Ishikawa (cell line): ENCODE measurements around the gene CISH.

Source experiments
- CEBPB ChIP-seq: IDR thresholded peaks from 2 replicates; pipeline ENCODE4 v1.6.1; 2012
- RAD21 ChIP-seq: IDR thresholded peaks from 2 replicates; pipeline ENCODE4 v1.6.1; 2012; ENCODE audit warnings: low read depth
- TAF1 ChIP-seq: IDR thresholded peaks from 2 replicates; pipeline ENCODE4 v1.6.1; 2012; ENCODE audit warnings: low read depth, mild to moderate bottlenecking
- TEAD4 ChIP-seq: IDR thresholded peaks from 2 replicates; pipeline ENCODE4 v1.6.1; 2012
- YY1 ChIP-seq: IDR thresholded peaks from 2 replicates; pipeline ENCODE4 v1.6.1; 2012; ENCODE audit warnings: low read depth
- ZBTB7A ChIP-seq: IDR thresholded peaks from 2 replicates; pipeline ENCODE4 v1.6.1; 2012; ENCODE audit warnings: low read depth
- TF ChIP-seq, protein P1 (sequence below): IDR thresholded peaks from 2 replicates; pipeline ENCODE4 v1.6.1; 2012; ENCODE audit warnings: low read depth, mild to moderate bottlenecking
- TF ChIP-seq, protein P2 (sequence below): IDR thresholded peaks from 2 replicates; pipeline ENCODE4 v1.6.1; 2012

DNA sequence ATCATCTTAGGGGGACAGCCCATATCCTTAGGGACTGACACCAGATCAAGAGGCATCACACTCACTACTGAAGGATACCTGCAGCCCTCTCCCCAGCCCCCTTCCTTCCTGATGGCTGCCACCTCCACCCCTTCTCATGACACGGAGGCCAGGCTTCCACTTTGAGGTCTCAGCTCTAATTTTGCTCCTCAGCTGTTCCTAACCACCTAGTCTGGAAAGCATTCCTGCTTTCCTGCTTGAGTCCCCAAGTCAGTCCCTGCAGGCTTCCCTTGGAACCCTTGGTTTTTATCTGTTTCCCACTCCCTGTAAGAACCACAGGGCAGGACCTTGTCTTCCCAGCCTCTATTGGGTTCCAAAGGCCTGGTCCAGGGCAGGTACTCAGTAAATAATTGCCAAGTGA lies 47.3 kb downstream of the CISH start:
- TF ChIP-seq CEBPB, result no peak
- no peak for TF ChIP-seq ZBTB7A
- TF ChIP-seq TAF1, result no peak
- TF ChIP-seq RAD21, result no peak
- TF ChIP-seq, protein P1, sequence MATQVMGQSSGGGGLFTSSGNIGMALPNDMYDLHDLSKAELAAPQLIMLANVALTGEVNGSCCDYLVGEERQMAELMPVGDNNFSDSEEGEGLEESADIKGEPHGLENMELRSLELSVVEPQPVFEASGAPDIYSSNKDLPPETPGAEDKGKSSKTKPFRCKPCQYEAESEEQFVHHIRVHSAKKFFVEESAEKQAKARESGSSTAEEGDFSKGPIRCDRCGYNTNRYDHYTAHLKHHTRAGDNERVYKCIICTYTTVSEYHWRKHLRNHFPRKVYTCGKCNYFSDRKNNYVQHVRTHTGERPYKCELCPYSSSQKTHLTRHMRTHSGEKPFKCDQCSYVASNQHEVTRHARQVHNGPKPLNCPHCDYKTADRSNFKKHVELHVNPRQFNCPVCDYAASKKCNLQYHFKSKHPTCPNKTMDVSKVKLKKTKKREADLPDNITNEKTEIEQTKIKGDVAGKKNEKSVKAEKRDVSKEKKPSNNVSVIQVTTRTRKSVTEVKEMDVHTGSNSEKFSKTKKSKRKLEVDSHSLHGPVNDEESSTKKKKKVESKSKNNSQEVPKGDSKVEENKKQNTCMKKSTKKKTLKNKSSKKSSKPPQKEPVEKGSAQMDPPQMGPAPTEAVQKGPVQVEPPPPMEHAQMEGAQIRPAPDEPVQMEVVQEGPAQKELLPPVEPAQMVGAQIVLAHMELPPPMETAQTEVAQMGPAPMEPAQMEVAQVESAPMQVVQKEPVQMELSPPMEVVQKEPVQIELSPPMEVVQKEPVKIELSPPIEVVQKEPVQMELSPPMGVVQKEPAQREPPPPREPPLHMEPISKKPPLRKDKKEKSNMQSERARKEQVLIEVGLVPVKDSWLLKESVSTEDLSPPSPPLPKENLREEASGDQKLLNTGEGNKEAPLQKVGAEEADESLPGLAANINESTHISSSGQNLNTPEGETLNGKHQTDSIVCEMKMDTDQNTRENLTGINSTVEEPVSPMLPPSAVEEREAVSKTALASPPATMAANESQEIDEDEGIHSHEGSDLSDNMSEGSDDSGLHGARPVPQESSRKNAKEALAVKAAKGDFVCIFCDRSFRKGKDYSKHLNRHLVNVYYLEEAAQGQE, result no peak
- no peak for TF ChIP-seq TEAD4
- no peak for TF ChIP-seq YY1
- TF ChIP-seq, protein P2, sequence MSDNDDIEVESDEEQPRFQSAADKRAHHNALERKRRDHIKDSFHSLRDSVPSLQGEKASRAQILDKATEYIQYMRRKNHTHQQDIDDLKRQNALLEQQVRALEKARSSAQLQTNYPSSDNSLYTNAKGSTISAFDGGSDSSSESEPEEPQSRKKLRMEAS, result no peak
